Measurements from ENCODE around the gene KIF24. TPM values are rescaled to one million over a fixed set of nuclear protein-coding genes. Genes with fewer than 3 reads are reported as not detected.

The KIF24 gene
- polyA plus RNA-seq, 1 of the 3 experiments (the other 2 are of a cell fraction), result 1.2 TPM

DNA sequence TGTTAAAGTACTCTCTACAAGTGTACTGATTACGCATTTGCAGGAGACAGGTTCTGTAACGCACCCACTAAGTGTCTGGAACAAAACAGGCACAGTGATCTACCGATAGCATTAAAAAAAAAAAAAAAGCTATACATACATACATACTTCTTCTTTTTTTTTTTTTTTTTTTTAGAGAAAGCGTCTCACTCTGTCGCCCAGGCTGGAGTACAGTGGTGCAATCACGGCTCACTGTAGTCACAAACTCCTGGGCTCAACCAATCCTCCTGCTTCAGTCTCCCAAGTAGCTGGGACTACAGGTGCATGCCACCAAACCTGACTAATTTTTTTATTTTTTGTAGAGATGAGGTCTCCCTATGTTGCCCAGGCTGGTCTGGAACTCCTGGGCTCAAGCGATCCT, 7.6 kb downstream of the KIF24 start:
- Histone ChIP-seq H3K27ac (ENCODE audit: low read depth in 2 of 2, low read length in 1 of 2) (no peak overlapping the region), H3K27me3 (ENCODE audit: insufficient read depth) (no peaks in the 10 kb centered on the region), H3K9me3 (no peaks in the 10 kb centered on the region), H3K4me2 (no peak overlapping the region), H3K79me2 (ENCODE audit: insufficient read depth) (peaks cover 35% of the 10 kb centered on the region), H2AFZ (ENCODE audit: low read depth) (no peak overlapping the region), H3K36me3 (replicated peaks in 1 of 2; ENCODE audit: control insufficient read depth in 1 of 2, insufficient read depth in 2 of 2, low read length in 1 of 2) (no peaks in the 10 kb centered on the region), H3K9me2 (no peaks in the 10 kb centered on the region), H4K20me1 (ENCODE audit: insufficient read depth) (no peaks in the 10 kb centered on the region), H3F3A (replicated peaks; ENCODE audit: insufficient read depth) (peaks cover 3% of the 10 kb centered on the region), H3K4me1 (ENCODE audit: control insufficient read depth in 1 of 2, insufficient read depth in 2 of 2, low read depth in 1 of 2, low read length in 1 of 2) (peaks cover 0 to 6% of the 10 kb centered on the region in 2 experiments; a peak in 2 of 4 replicates), H3K9ac (no peak overlapping the region), H3K4me3 (ENCODE audit: low read depth in 2 of 2, low read length in 1 of 2) (no peak overlapping the region)
- no peak for DNase-seq
- CTCF ChIA-PET, result interaction anchor here (1.2 kb wide), 1 partner anchor 69 kb away, joined by 3 read pairs; no protein-coding TSS in a partner anchor
- POLR2A ChIA-PET, result no interaction called here
- TF ChIP-seq EZH2phosphoT487 (IDR thresholded peaks at IDR 0.05; ENCODE audit: borderline replicate concordance, low read depth) (no peak), GATA2 (CRISPR knock-in tag; IDR thresholded peaks at IDR 0.05) (no peak), SMC3 (IDR thresholded peaks at IDR 0.05; ENCODE audit: low read depth, low read length) (no peak), NFIC (IDR thresholded peaks at IDR 0.05; ENCODE audit: borderline replicate concordance) (no peak), TAF1 (IDR thresholded peaks at IDR 0.05; ENCODE audit: borderline replicate concordance, low read depth, low read length) (no peak), TCF12 (IDR thresholded peaks at IDR 0.05) (no peak), MEF2A (IDR thresholded peaks at IDR 0.05; ENCODE audit: borderline replicate concordance, low read depth) (no peak), JUND (IDR thresholded peaks at IDR 0.05) (no peak), TEAD4 (IDR thresholded peaks at IDR 0.05; ENCODE audit: borderline replicate concordance, insufficient read depth) (no peak), FOSL2 (IDR thresholded peaks at IDR 0.05; ENCODE audit: borderline replicate concordance, low read depth) (no peak), FOXJ3 (CRISPR knock-in tag; IDR thresholded peaks at IDR 0.05) (no peak), MXI1 (IDR thresholded peaks at IDR 0.05; ENCODE audit: low read depth, low read length) (no peak), RFX5 (IDR thresholded peaks at IDR 0.05; ENCODE audit: low read length) (no peak), NRF1 (IDR thresholded peaks at IDR 0.05; ENCODE audit: low read depth, low read length) (no peak), EP300 (IDR thresholded peaks at IDR 0.05; ENCODE audit: borderline replicate concordance in 1 of 2, low read depth in 1 of 2, low read length in 1 of 2) (no peak)
- TF ChIP-seq, protein P1, sequence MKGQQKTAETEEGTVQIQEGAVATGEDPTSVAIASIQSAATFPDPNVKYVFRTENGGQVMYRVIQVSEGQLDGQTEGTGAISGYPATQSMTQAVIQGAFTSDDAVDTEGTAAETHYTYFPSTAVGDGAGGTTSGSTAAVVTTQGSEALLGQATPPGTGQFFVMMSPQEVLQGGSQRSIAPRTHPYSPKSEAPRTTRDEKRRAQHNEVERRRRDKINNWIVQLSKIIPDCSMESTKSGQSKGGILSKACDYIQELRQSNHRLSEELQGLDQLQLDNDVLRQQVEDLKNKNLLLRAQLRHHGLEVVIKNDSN (IDR thresholded peaks at IDR 0.05; ENCODE audit: borderline replicate concordance, low read depth), result no peak
- TF ChIP-seq, protein P2, sequence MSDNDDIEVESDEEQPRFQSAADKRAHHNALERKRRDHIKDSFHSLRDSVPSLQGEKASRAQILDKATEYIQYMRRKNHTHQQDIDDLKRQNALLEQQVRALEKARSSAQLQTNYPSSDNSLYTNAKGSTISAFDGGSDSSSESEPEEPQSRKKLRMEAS (IDR thresholded peaks at IDR 0.05; ENCODE audit: low read depth), result no peak
- TF ChIP-seq, protein P3, sequence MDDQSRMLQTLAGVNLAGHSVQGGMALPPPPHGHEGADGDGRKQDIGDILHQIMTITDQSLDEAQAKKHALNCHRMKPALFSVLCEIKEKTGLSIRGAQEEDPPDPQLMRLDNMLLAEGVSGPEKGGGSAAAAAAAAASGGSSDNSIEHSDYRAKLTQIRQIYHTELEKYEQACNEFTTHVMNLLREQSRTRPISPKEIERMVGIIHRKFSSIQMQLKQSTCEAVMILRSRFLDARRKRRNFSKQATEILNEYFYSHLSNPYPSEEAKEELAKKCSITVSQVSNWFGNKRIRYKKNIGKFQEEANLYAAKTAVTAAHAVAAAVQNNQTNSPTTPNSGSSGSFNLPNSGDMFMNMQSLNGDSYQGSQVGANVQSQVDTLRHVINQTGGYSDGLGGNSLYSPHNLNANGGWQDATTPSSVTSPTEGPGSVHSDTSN (IDR thresholded peaks at IDR 0.05), result no peak
- TF ChIP-seq, protein P4, sequence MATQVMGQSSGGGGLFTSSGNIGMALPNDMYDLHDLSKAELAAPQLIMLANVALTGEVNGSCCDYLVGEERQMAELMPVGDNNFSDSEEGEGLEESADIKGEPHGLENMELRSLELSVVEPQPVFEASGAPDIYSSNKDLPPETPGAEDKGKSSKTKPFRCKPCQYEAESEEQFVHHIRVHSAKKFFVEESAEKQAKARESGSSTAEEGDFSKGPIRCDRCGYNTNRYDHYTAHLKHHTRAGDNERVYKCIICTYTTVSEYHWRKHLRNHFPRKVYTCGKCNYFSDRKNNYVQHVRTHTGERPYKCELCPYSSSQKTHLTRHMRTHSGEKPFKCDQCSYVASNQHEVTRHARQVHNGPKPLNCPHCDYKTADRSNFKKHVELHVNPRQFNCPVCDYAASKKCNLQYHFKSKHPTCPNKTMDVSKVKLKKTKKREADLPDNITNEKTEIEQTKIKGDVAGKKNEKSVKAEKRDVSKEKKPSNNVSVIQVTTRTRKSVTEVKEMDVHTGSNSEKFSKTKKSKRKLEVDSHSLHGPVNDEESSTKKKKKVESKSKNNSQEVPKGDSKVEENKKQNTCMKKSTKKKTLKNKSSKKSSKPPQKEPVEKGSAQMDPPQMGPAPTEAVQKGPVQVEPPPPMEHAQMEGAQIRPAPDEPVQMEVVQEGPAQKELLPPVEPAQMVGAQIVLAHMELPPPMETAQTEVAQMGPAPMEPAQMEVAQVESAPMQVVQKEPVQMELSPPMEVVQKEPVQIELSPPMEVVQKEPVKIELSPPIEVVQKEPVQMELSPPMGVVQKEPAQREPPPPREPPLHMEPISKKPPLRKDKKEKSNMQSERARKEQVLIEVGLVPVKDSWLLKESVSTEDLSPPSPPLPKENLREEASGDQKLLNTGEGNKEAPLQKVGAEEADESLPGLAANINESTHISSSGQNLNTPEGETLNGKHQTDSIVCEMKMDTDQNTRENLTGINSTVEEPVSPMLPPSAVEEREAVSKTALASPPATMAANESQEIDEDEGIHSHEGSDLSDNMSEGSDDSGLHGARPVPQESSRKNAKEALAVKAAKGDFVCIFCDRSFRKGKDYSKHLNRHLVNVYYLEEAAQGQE (IDR thresholded peaks at IDR 0.05; ENCODE audit: low read depth, low read length), result no peak
- WGBS (ENCODE audit: low lambda C conversion rate), result 98% methylated on average over 7 of the region's 7 CpGs
